HepG2 (cell line): ENCODE data around the gene LRP5. TPM values are rescaled to one million over a fixed set of nuclear protein-coding genes. Genes with fewer than 3 reads are reported as not detected.

Experiments used
- FOXO4 ChIP-seq: sonication (generic); formaldehyde crosslinking; conservative IDR thresholded peaks from 2 replicates; pipeline ENCODE4 v1.8.1; 2023; ENCODE audit warnings: missing genetic modification reagents
- GMEB1 ChIP-seq: sonication (generic); formaldehyde crosslinking; IDR thresholded peaks from 2 replicates; pipeline ENCODE4 v1.5.1; 2020; ENCODE audit warnings: missing genetic modification reagents, mild to moderate bottlenecking, borderline replicate concordance
- KLF15 ChIP-seq: sonication (generic); formaldehyde crosslinking; IDR thresholded peaks from 2 replicates; pipeline ENCODE4 v1.8.1; 2023; ENCODE audit warnings: borderline replicate concordance, mild to moderate bottlenecking, inconsistent platforms, missing genetic modification reagents, mixed read lengths
- MAX ChIP-seq: IDR thresholded peaks from 2 replicates; pipeline ENCODE4 v1.6.1; 2012; ENCODE audit warnings: inconsistent platforms
- PRDM10 ChIP-seq: sonication (generic); formaldehyde crosslinking; IDR thresholded peaks from 2 replicates; pipeline ENCODE4 v1.4.0; 2020; ENCODE audit warnings: low read depth, missing genetic modification reagents
- TFDP2 ChIP-seq: sonication (generic); formaldehyde crosslinking; IDR thresholded peaks from 2 replicates; pipeline ENCODE4 v1.4.0; 2020; ENCODE audit warnings: missing genetic modification reagents
- YEATS4 ChIP-seq: sonication (generic); formaldehyde crosslinking; IDR thresholded peaks from 2 replicates; pipeline ENCODE4 v1.4.0; 2020; ENCODE audit warnings: missing genetic modification reagents, borderline replicate concordance
- ZBTB33 ChIP-seq: sonication (generic); formaldehyde crosslinking; IDR thresholded peaks from 2 replicates; pipeline ENCODE4 v1.4.0; 2020; ENCODE audit warnings: missing genetic modification reagents
- ZFP36L1 ChIP-seq: sonication (generic); formaldehyde crosslinking; IDR thresholded peaks from 2 replicates; pipeline ENCODE4 v1.8.0; 2022; ENCODE audit warnings: mild to moderate bottlenecking, missing genetic modification reagents, moderate library complexity
- ZIK1 ChIP-seq: sonication (generic); formaldehyde crosslinking; IDR thresholded peaks from 2 replicates; pipeline ENCODE4 v1.5.0; 2020; ENCODE audit warnings: mild to moderate bottlenecking, low read depth, missing genetic modification reagents, borderline replicate concordance
- ZNF17 ChIP-seq: sonication (generic); formaldehyde crosslinking; IDR thresholded peaks from 2 replicates; pipeline ENCODE4 v1.5.0; 2020; ENCODE audit warnings: mild to moderate bottlenecking, missing genetic modification reagents
- ZNF740 ChIP-seq: sonication (generic); formaldehyde crosslinking; IDR thresholded peaks from 2 replicates; pipeline ENCODE4 v1.4.0; 2020; ENCODE audit warnings: missing genetic modification reagents
- ZNF772 ChIP-seq: sonication (generic); formaldehyde crosslinking; IDR thresholded peaks from 2 replicates; pipeline ENCODE4 v1.5.0; 2020; ENCODE audit warnings: mild to moderate bottlenecking, missing genetic modification reagents
- ZNF839 ChIP-seq: sonication (generic); formaldehyde crosslinking; IDR thresholded peaks from 2 replicates; pipeline ENCODE4 v1.4.0; 2020; ENCODE audit warnings: missing genetic modification reagents, mild to moderate bottlenecking, borderline replicate concordance
- ZSCAN20 ChIP-seq: sonication (generic); formaldehyde crosslinking; IDR thresholded peaks from 2 replicates; pipeline ENCODE4 v1.4.0; 2020; ENCODE audit warnings: missing genetic modification reagents, mild to moderate bottlenecking, borderline replicate concordance
- ZZZ3 ChIP-seq: sonication (generic); formaldehyde crosslinking; IDR thresholded peaks from 2 replicates; pipeline ENCODE4 v1.4.0; 2020; ENCODE audit warnings: missing genetic modification reagents, mild to moderate bottlenecking, borderline replicate concordance
- polyA plus RNA-seq, 8 experiments: library from polyadenylated mRNA; depleted of rRNA in 3 of 8; stranded (reverse) in 7 of 8; unstranded in 1 of 8; fragments of >200 nt; fragmentation: Illumina TruSeq in 4 of 8; extraction: Trizol in 4 of 8; gene quantifications; 2 replicates each; pipeline versions ENCODE4 v1.2.1 to v1.2.3, GENCODE V29; 2011 to 2016; ENCODE audit warnings: low read depth in 4 of 8, missing spikeins in 1 of 8, mixed read lengths in 1 of 8; ENCODE audit not compliant: insufficient read depth in 1 of 8
- total RNA-seq, 5 experiments: library from RNA; depleted of rRNA; stranded (reverse); fragments of >200 nt; fragmentation: Illumina TruSeq; extraction: Trizol; gene quantifications; 2 replicates each; pipeline ENCODE4 v1.2.3, GENCODE V29; 2016; ENCODE audit warnings: low read depth in 1 of 5

LRP5 gene
- total and polyA plus RNA-seq, 2 of the 13 experiments (the other 11 are each of a cell fraction or from before 2014, with no cell fraction given), result 40.4 to 64.0 TPM

- TF ChIP-seq PRDM10 (CRISPR knock-in tag), result 0 out of 2 replicates have a peak, but pooled peaks have one; percentile 23
- TF ChIP-seq ZNF740 (CRISPR knock-in tag), result no peak
- peak; percentile 20 for TF ChIP-seq ZBTB33 (CRISPR knock-in tag)
- TF ChIP-seq GMEB1, result no peak; the same call in 1 of the 2 replicates
- TF ChIP-seq MAX, result peak; percentile 76
- TF ChIP-seq YEATS4 (CRISPR knock-in tag), result peak; percentile 33; the same call in 1 of the 2 replicates
- TF ChIP-seq TFDP2 (CRISPR knock-in tag), result no peak
- no peak for TF ChIP-seq ZZZ3 (CRISPR knock-in tag)
- no peak for TF ChIP-seq FOXO4 (CRISPR knock-in tag)
- TF ChIP-seq ZNF772 (CRISPR knock-in tag), result peak; percentile 26; the same call in 1 of the 2 replicates
- TF ChIP-seq ZSCAN20, result peak; percentile 52; the same call in 1 of the 2 replicates
- no peak for TF ChIP-seq ZNF17 (CRISPR knock-in tag)
- TF ChIP-seq ZNF839 (CRISPR knock-in tag), result no peak
- peak; percentile 74; the same call in 1 of the 2 replicates for TF ChIP-seq ZIK1 (CRISPR knock-in tag)
- TF ChIP-seq KLF15 (CRISPR knock-in tag), result 0 out of 2 replicates have a peak, but pooled peaks have one; percentile 53
- TF ChIP-seq ZFP36L1, result no peak; the same call in 1 of the 2 replicates
These were observed 3.0 kb downstream of the LRP5 start (continued) for GRCh38 chr11:68315171-68315920.
